HL-60 (cell line): ENCODE measurements around the gene RB1.
"Not testable (repeated sequence)": the region's sequence is repeated elsewhere in the genome, so short reads cannot be mapped to it uniquely, and the experiment has no call there.

ENCODE experiments used
- DNase-seq, 2 experiments: peaks; one replicate each; pipeline ENCODE4 v3.0.0-alpha.2; 2010 to 2020; ENCODE audit warnings: low read depth in 1 of 2, low spot score in 1 of 2
- H3K27ac ChIP-seq: fragments of 250-450 bp; sonication (Bioruptor Pico); replicated peaks from 2 replicates; pipeline ENCODE4 v1.5.1; 2020; ENCODE audit warnings: mild to moderate bottlenecking, moderate library complexity
- H3K27me3 ChIP-seq: fragments of 250-450 bp; sonication (Bioruptor Pico); 2 replicates; pipeline ENCODE4 v1.5.1; 2021; ENCODE audit warnings: mild to moderate bottlenecking, moderate library complexity; ENCODE audit not compliant: insufficient read depth, poor library complexity, severe bottlenecking
- H3K4me3 ChIP-seq: replicated peaks from 2 replicates; pipeline ENCODE4 v1.5.1; 2011; ENCODE audit warnings: mild to moderate bottlenecking, control low read depth, low read length; ENCODE audit not compliant: insufficient read depth
- CTCF ChIP-seq: IDR thresholded peaks from one replicate; pipeline ENCODE4 v1.5.1; 2011; ENCODE audit warnings: low read length, control low read depth, inconsistent platforms; ENCODE audit not compliant: insufficient read depth
- GABPA ChIP-seq: IDR thresholded peaks from 2 replicates; pipeline ENCODE4 v1.6.1; 2012; ENCODE audit warnings: low read depth
- POLR2AphosphoS5 ChIP-seq: IDR thresholded peaks from 2 replicates; pipeline ENCODE4 v1.6.1; 2012; ENCODE audit warnings: low read depth
- SPI1 ChIP-seq: IDR thresholded peaks from 2 replicates; pipeline ENCODE4 v1.6.1; 2012; ENCODE audit warnings: low read depth, mild to moderate bottlenecking, borderline replicate concordance
- TF ChIP-seq, protein P1 (sequence below): IDR thresholded peaks from 2 replicates; pipeline ENCODE4 v1.6.1; 2012; ENCODE audit warnings: low read depth; ENCODE audit not compliant: insufficient replicate concordance

RB1 gene

DNA sequence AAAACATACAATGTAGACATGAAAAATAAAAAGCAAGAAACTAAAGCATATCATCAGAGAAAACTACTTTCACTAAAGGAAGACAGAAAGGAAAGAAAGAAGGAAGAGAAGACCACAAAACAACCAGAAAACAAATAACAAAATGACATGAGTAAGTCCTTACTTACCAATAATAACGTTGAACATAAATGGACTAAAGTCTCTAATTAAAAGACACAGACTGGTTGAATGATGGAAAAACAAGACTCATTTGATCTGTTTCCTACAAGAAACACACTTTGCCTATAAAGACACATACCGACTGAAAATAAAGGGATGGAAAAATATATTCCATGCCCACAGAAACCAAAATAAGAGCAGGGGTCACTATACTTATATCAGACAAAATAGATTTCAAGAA lies 46.0 kb downstream of the RB1 start:
- Histone ChIP-seq H3K4me3 (no peak overlapping the region), H3K27me3 (no peaks in the 10 kb centered on the region), H3K27ac (no peak overlapping the region)
- TF ChIP-seq SPI1, result no peak
- no peak for TF ChIP-seq CTCF
- TF ChIP-seq POLR2AphosphoS5, result no peak
- TF ChIP-seq, protein P1, sequence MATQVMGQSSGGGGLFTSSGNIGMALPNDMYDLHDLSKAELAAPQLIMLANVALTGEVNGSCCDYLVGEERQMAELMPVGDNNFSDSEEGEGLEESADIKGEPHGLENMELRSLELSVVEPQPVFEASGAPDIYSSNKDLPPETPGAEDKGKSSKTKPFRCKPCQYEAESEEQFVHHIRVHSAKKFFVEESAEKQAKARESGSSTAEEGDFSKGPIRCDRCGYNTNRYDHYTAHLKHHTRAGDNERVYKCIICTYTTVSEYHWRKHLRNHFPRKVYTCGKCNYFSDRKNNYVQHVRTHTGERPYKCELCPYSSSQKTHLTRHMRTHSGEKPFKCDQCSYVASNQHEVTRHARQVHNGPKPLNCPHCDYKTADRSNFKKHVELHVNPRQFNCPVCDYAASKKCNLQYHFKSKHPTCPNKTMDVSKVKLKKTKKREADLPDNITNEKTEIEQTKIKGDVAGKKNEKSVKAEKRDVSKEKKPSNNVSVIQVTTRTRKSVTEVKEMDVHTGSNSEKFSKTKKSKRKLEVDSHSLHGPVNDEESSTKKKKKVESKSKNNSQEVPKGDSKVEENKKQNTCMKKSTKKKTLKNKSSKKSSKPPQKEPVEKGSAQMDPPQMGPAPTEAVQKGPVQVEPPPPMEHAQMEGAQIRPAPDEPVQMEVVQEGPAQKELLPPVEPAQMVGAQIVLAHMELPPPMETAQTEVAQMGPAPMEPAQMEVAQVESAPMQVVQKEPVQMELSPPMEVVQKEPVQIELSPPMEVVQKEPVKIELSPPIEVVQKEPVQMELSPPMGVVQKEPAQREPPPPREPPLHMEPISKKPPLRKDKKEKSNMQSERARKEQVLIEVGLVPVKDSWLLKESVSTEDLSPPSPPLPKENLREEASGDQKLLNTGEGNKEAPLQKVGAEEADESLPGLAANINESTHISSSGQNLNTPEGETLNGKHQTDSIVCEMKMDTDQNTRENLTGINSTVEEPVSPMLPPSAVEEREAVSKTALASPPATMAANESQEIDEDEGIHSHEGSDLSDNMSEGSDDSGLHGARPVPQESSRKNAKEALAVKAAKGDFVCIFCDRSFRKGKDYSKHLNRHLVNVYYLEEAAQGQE, result no peak
- no peak for TF ChIP-seq GABPA
- DNase-seq, result no peak

DNA sequence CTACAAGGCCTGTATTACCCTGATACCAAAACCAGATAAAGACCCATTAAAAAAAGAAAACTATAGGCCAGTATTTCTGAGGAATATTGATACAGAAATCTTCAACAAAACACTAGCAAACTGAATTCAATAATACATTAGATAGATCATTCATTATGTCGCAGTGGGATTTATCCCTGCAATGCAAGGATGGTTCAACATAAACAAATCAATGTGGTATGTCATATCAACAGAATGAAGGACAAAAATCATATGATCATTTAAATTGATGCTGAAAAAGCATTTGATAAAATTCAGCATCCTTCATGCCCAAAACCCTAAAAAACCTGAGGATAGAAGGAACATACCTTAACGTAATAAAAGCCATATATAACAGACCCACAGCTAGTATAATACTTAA lies 50.0 kb downstream of the RB1 start:
- DNase-seq, result no peak
- Histone ChIP-seq H3K27me3 (no peaks in the 10 kb centered on the region), H3K27ac (no peak overlapping the region), H3K4me3 (no peak overlapping the region)
- TF ChIP-seq POLR2AphosphoS5 (no peak), GABPA (no peak), SPI1 (no peak), CTCF (no peak)
- TF ChIP-seq, protein P1, result no peak

DNA sequence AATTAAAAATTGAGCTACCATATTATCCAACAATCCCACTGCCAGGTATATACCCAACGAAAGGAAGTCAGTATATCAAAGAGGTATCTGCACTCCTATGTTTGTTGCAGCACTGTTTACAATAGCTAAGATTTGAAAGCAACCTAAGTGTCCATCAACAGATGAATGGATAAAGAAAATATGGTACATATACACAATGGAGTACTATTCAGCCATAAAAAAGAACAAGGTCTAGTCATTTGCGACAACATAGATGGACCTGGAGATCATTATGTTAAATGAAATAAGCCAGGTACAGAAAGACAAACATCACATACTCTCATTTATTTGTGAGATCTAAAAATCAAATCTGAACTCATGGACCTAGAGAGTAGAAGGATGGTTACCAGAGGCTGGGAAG lies 52.0 kb downstream of the RB1 start:
- not testable (repeated sequence) for H3K27ac ChIP-seq, H3K27me3 ChIP-seq, DNase-seq, H3K4me3 ChIP-seq

DNA sequence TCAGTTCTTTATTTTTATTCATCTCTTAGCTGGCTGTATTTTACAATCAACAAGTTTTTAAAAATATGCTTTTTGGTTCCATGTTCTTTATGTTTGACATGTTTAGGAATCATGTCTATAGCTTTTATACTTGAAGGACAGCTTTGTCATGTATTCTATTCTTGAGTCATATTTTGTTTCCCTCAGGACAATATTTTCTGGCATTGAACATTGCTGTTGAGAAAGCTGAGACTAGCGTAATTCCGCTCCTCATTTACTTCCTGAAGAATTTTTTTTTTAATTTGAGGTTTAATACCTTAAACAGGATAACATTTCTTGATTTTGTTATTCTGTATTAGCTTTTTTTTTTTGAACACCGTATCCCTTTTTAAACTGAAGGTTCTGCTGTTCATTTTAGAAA lies 53.2 kb downstream of the RB1 start:
- no peak overlapping the region for H3K27ac ChIP-seq
- no peak overlapping the region for H3K4me3 ChIP-seq
- TF ChIP-seq POLR2AphosphoS5 (no peak), GABPA (no peak), SPI1 (no peak), CTCF (no peak)
- TF ChIP-seq, protein P1, result no peak
- DNase-seq, result no peak
- H3K27me3 ChIP-seq, result no peaks in the 10 kb centered on the region
